Measurements from ENCODE around the gene CYP2B6.
"Not testable (repeated sequence)": the region's sequence is repeated elsewhere in the genome, so short reads cannot be mapped to it uniquely, and the experiment has no call there.

The CYP2B6 gene

DNA sequence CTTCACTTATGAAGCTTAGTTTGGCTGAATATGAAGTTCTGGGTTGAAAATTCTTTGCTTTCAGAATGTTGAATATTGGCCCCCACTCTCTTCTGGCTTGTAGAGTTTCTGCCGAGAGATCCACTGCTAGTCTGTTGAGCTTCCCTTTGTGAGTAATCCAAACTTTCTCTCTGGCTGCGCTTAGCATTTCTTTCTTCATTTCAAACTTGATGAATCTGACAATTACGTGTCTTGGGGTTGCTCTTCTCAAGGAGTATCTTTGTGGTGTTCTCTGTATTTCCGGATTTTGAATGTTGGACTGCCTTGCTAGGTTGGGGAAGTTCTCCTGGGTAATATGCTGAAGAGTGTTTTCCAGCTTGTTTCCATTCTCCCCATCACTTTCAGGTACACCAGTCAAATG lies 21.4 kb upstream of the CYP2B6 start:
- Mint-ChIP-seq H3K4me1 (ENCODE audit: low read depth) (peaks cover 33% of the 10 kb centered on the region), H3K27ac (peak overlapping the region; percentile 11)
- not testable (repeated sequence) for H3K36me3 Mint-ChIP-seq (ENCODE audit: low read depth); H3K27me3 Mint-ChIP-seq; H3K4me3 Mint-ChIP-seq; H3K9me3 Mint-ChIP-seq; DNase-seq

DNA sequence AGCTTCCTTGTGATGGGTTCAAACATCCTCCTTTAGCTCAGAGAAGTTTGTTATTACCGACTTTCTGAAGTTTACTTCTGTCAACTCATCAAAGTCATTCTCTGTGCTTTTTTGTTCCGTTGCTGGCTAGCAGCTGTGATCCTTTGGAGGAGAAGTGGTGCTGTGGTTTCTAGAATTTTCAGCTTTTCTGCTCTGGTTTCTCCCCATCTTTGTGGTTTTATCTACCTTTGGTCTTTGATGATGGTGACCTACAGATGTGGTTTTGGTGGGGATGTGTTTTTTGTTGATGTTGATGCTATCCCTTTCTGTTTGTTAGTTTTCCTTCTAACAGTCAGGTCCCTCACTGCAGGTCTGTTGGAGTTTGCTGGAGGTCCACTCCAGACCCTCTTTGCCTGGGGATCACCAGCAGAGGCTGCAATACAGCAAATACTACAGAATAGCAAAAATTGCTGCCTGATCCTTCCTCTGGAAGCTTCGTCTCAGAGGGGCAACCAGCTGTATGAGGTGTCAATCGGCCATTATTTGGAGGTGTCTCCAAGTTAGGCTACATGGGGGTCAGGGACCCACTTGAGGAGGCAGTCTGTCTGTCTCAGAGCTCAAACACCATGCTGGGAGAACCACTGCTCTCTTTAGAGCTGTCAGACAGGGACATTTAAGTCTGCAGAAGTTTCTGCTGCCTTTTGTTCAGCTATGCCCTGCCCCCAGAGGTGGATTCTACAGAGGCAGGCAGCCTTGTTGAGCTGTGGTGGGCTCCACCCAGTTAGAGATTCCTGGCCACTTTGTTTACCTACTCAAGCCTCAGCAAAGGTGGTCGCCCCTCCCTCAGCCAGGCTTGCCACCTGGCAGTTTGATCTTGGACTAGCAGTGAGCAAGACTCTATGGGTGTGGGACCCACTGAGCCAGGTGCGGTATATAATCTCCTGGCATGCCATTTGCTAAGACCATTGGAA lies 20.4 kb upstream of the CYP2B6 start:
- not testable (repeated sequence) for DNase-seq; H3K9me3 Mint-ChIP-seq; H3K27me3 Mint-ChIP-seq; H3K4me3 Mint-ChIP-seq; H3K36me3 Mint-ChIP-seq (ENCODE audit: low read depth)
- Mint-ChIP-seq H3K27ac (peak overlapping the region; percentile 47), H3K4me1 (ENCODE audit: low read depth) (peaks cover 35% of the 10 kb centered on the region)

DNA sequence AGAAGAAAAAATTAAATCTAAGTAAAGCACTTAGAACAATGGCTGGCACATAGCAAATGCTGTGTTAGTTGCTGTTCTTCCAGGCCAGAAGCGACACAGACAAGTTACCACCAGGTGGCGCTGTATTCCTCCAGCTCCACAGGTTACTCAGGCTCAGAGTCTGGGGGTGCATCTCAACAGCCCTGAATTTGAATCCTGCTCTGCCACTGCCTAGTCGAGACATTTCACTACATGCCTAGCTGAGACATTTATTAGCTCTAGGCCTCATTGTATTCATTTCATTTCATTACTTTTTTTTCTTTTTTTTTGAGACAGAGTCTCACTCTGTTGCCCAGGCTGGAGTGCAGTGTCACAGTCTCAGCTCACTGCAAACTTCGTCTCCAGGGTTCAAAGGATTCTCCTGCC lies 16.4 kb upstream of the CYP2B6 start:
- Mint-ChIP-seq H3K4me3 (no peak overlapping the region), H3K27ac (no peak overlapping the region), H3K9me3 (no peaks in the 10 kb centered on the region), H3K4me1 (ENCODE audit: low read depth) (peaks cover 28% of the 10 kb centered on the region), H3K36me3 (ENCODE audit: low read depth) (no peaks in the 10 kb centered on the region), H3K27me3 (peaks cover 5% of the 10 kb centered on the region)
- DNase-seq = peak; percentile 78

DNA sequence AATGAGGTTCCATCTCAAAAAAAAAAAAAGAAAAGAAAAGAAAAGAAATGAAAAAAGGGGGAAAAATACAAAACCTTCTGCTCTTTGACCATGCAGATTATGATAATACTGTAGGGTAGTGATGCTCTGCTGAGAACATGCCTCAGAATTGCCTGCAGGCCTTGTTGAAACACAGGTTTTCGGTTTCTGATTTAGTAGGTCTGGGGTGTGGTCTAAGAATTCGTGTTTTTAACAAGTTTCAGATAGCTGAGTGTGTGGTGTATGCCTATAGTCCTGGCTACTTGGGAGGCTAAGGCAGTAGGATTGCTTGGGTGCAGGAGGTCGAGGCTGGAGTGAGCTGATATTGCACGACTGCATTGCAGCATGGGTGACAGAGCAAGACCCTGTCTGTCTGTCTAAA lies 14.9 kb upstream of the CYP2B6 start:
- Mint-ChIP-seq H3K36me3 (ENCODE audit: low read depth) (no peaks in the 10 kb centered on the region), H3K4me1 (ENCODE audit: low read depth) (peaks cover 13% of the 10 kb centered on the region), H3K27ac (no peak overlapping the region), H3K4me3 (no peak overlapping the region), H3K9me3 (no peaks in the 10 kb centered on the region), H3K27me3 (peaks cover 6% of the 10 kb centered on the region)
- no peak for DNase-seq

DNA sequence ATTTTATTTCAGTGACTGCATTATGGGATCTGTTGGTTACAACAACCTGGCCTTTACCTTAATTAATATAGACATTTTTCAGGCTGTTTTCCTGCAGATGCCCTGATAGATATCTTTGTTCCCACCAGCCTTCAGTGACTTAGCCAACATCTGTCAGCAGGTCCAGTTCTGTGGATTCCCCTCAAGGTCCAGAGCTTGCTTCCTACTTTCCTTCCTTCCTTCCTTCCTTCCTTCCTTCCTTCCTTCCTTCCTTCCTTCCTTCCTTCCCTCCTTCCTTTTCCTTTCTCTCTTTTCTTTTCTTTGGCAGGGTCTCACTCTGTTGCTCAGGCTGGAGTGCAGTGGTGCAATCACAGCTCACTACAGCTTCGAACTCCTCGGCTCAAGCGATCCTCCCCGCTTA lies 14.4 kb upstream of the CYP2B6 start:
- Mint-ChIP-seq H3K9me3 (no peaks in the 10 kb centered on the region), H3K4me3 (no peak overlapping the region), H3K4me1 (ENCODE audit: low read depth) (peaks cover 12% of the 10 kb centered on the region), H3K36me3 (ENCODE audit: low read depth) (no peaks in the 10 kb centered on the region), H3K27me3 (peaks cover 6% of the 10 kb centered on the region), H3K27ac (no peak overlapping the region)
- DNase-seq = no peak

DNA sequence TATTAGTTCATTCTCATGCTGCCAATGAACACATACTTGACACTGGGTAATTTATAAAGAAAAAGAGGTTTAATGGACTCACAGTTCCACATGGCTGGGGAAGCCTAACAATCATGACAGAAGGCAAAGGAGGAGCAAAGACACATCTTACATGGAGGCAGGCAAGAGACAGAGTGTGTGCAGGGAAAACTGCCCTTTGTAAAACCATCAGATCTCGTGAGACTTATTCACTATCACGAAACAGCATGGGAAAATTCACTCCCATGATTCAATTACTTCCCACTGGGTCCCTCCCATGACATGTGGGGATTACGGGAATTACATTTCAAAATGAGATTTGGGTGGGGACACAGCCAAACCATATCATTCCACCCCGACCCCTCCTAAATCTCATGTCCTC lies 11.3 kb upstream of the CYP2B6 start:
- not testable (repeated sequence) for H3K4me3 Mint-ChIP-seq; DNase-seq; H3K27me3 Mint-ChIP-seq; H3K9me3 Mint-ChIP-seq; H3K36me3 Mint-ChIP-seq (ENCODE audit: low read depth); H3K27ac Mint-ChIP-seq
- peaks cover 15% of the 10 kb centered on the region for H3K4me1 Mint-ChIP-seq (ENCODE audit: low read depth)

DNA sequence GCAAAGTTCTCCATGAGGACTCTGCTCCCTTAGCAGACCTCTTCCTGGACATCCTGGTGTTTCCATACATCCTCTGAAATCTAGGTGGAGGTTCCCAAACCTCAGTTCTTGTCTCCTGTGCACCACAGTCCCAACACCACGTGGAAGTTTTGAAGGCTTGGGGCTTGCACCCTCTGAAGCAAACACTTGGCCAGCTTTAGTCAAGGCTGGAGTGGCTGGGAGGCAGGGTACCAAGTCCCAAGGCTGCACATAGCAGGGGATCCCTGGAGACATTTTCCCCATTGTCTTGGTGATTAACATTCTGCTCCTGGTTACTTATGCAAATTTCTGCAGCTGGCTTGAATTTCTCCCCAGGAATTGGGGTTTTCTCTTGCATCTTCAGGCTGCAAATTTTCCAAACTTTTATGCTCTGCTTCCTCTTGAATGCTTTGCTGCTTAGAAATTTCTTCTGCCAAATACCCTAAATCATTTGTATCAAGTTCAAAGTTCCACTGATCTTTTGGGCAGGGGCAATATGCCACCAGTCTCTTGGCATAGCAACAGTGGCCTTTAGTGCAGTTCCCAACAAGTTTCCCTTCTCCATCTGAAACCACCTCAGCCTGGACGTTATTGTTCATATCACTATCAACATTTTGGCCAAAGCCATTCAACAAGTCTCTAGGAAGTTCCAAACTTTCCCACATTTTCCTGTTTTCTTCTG lies 10.2 kb upstream of the CYP2B6 start:
- H3K27ac Mint-ChIP-seq; H3K36me3 Mint-ChIP-seq (ENCODE audit: low read depth); H3K4me3 Mint-ChIP-seq; H3K9me3 Mint-ChIP-seq; DNase-seq; H3K27me3 Mint-ChIP-seq: not testable (repeated sequence)
- peaks cover 14% of the 10 kb centered on the region for H3K4me1 Mint-ChIP-seq (ENCODE audit: low read depth)

DNA sequence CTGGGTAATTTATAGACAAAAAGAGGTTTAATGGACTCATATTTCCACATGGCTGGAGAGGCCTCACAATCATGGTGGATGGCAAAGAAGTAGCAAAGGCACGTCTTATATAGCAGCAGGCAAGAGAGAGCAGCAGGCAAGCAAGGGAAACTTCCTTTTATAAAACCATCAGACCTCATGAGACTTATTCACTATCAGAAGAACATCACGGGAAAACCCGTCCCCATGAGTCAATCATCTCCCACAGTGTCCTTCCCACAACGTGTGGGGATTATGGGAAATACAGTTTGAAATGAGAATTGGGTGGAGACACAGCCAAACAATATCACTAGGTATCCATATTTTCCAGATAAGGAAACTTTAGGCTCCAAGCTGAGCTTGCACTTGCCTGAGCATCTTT lies 9.5 kb upstream of the CYP2B6 start:
- Mint-ChIP-seq H3K27me3 (peaks cover 6% of the 10 kb centered on the region), H3K27ac (no peak overlapping the region), H3K36me3 (ENCODE audit: low read depth) (no peaks in the 10 kb centered on the region), H3K4me1 (ENCODE audit: low read depth) (peaks cover 8% of the 10 kb centered on the region), H3K9me3 (no peaks in the 10 kb centered on the region), H3K4me3 (no peak overlapping the region)
- no peak for DNase-seq

DNA sequence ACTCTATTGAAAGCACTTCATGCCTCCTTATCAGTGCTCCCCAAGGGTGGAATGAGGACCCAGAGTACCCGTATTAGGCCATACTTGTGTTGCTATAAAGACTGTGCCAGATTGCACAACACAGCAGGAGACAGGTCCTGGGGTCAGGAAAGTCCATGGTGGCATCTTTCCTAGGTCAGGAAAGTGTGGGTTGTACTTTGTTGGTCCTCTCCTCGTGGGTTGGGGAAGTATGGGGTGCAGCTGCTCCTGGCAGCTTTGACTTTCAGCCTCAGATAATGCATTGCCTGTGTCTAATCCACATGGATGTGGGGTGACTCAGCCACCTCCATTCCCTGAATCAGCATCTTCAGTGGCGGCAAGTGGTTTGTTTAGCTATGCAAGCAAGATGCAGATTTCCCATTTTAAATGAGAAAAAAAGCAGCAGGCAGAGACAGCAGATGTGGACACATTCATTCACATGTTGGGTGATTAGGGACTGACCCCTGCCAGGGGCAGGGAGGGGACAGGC lies 8.4 kb upstream of the CYP2B6 start:
- Mint-ChIP-seq H3K4me1 (ENCODE audit: low read depth) (peaks cover 8% of the 10 kb centered on the region), H3K27ac (no peak overlapping the region), H3K9me3 (peaks cover 4% of the 10 kb centered on the region), H3K36me3 (ENCODE audit: low read depth) (no peaks in the 10 kb centered on the region), H3K4me3 (no peak overlapping the region), H3K27me3 (peaks cover 6% of the 10 kb centered on the region)
- DNase-seq = no peak

DNA sequence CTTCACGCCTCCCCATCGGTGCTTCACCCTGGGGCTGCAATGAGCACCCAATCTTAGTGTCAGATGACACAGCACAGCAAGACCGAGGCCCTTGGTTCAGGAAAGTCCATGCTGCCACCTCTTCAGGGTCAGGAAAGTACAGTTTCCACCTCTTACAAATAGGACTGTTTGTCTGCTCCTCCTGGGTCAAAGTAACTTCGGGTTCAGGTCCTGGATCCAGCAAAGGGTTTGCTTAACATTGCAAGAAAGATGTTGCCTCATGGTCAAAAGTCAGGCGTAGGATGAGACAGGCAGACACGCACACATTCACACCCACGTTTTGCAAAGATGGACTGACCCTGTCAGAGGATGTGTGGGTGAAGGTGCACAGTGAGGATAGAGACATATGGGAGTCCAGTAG lies 1.6 kb upstream of the CYP2B6 start:
- DNase-seq = no peak
- Mint-ChIP-seq H3K27me3 (peaks cover 8% of the 10 kb centered on the region), H3K4me3 (no peak overlapping the region), H3K27ac (no peak overlapping the region), H3K36me3 (ENCODE audit: low read depth) (no peaks in the 10 kb centered on the region), H3K9me3 (peaks cover 13% of the 10 kb centered on the region), H3K4me1 (ENCODE audit: low read depth) (no peaks in the 10 kb centered on the region)

DNA sequence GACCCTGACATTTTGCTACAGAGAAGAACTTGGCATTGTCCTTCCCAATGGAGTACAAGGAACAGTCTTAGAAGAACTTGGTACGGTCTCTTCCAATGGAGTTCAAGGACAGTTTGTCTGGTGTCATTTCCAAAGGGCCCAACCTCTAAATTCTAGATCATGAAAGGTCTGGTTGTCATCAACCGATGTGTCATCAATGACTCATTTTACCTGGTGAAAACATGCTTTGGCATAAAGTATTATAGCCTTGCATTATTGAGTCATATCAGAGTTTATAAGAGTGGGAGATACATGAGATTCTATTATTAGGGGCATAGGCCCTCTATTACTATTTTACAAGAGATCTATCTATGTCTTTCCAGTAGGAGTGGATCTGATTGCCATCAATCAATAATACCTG lies 4.3 kb downstream of the CYP2B6 start:
- no peak overlapping the region for H3K4me3 Mint-ChIP-seq
- H3K27me3 Mint-ChIP-seq = peaks cover 16% of the 10 kb centered on the region
- DNase-seq = no peak
- H3K4me1 Mint-ChIP-seq (ENCODE audit: low read depth) = peaks cover 8% of the 10 kb centered on the region
- H3K9me3 Mint-ChIP-seq = no peaks in the 10 kb centered on the region
- no peak overlapping the region for H3K27ac Mint-ChIP-seq
- H3K36me3 Mint-ChIP-seq (ENCODE audit: low read depth) = no peaks in the 10 kb centered on the region

DNA sequence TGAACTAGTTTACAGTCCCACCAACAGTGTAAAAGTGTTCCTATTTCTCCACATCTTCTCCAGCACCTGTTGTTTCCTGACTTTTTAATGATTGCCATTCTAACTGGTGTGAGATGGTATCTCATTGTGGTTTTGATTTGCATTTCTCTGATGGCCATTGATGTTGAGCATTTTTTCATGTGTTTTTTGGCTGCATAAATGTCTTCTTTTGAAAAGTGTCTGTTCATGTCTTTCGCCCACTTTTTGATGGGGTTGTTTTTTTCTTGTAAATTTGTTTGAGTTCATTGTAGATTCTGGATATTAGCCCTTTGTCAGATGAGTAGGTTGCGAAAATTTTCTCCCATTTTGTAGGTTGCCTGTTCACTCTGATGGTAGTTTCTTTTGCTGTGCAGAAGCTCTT lies 7.9 kb downstream of the CYP2B6 start:
- not testable (repeated sequence) for H3K4me3 Mint-ChIP-seq; H3K27me3 Mint-ChIP-seq; H3K9me3 Mint-ChIP-seq; DNase-seq; H3K27ac Mint-ChIP-seq; H3K36me3 Mint-ChIP-seq (ENCODE audit: low read depth)
- H3K4me1 Mint-ChIP-seq (ENCODE audit: low read depth) = peaks cover 13% of the 10 kb centered on the region

DNA sequence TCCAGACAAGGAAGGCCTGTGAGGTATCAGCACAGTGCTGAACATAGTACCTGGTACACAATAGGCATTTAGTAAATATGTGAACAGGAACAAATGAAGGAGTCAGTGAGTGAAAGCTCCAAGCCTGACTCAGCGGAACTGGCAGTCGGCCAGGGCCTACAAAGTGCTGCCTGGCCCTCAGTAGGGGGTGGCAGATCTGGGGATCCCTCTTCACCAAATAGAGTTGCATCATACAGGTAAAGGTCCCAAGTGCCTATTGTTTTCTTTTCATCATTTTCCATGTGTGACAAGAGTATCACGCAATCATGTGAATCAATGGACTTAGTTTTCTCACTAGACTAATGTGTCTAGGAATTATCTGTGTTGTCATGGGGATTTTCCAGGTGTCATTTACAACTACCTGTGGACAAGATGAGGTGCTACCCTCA lies 9.2 kb downstream of the CYP2B6 start:
- H3K27me3 Mint-ChIP-seq = peaks cover 12% of the 10 kb centered on the region
- no peaks in the 10 kb centered on the region for H3K36me3 Mint-ChIP-seq (ENCODE audit: low read depth)
- H3K9me3 Mint-ChIP-seq = no peaks in the 10 kb centered on the region
- peaks cover 10% of the 10 kb centered on the region for H3K4me1 Mint-ChIP-seq (ENCODE audit: low read depth)
- no peak for DNase-seq
- H3K4me3 Mint-ChIP-seq = no peak overlapping the region
- no peak overlapping the region for H3K27ac Mint-ChIP-seq

DNA sequence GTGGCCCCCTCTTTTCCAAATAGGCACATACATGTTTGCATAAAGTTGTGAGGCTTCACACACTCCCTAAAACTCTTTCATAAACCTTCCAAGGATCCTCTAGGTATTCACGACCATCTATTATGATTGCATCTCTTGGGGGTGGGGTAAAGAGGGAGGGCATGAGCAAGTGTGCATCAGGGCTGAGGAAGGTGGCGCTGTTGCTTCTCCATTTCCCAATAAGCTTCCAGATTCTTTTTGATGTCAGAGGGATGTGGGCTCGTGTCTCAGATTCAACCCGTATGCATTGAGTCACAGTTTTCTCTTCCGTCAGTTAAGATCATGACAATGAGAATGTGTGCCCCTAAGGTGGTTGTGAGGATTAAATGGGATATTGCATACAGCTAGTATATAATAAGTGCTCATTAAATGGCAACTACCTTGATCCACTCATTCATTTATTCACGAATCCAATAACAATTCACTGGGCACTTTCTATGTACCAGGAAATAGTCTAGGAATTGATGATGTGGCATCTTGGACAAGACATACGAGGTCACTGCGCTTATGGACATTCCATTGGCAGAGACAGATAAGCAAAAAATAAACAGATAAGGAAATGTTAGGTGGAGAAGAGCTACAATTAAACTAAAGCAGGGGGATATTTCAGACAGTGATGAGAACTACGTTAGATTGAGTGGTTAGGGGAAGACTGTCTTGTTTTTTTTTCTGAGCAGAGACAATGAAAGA lies 10.3 kb downstream of the CYP2B6 start:
- no peaks in the 10 kb centered on the region for H3K9me3 Mint-ChIP-seq
- no peak overlapping the region for H3K27ac Mint-ChIP-seq

More for the DNA sequence above, 10.3 kb downstream of the CYP2B6 start:
- DNase-seq = no peak
- Mint-ChIP-seq H3K36me3 (ENCODE audit: low read depth) (no peaks in the 10 kb centered on the region), H3K27me3 (peaks cover 15% of the 10 kb centered on the region), H3K4me3 (no peak overlapping the region), H3K4me1 (ENCODE audit: low read depth) (peaks cover 4% of the 10 kb centered on the region)

Data from activated T-cell treated with anti-CD3 and anti-CD28 coated beads, Interleukin-2, amount 50 U/mL, for 24 hours (primary cell).